HepG2 (cell line): ENCODE data around the gene ZFAND3.

Experiments
- FOXJ3 ChIP-seq: sonication (generic); formaldehyde crosslinking; IDR thresholded peaks from 2 replicates; pipeline ENCODE4 v1.4.0; 2020; ENCODE audit warnings: missing genetic modification reagents, mild to moderate bottlenecking, borderline replicate concordance
- MXD1 ChIP-seq: sonication (generic); formaldehyde crosslinking; IDR thresholded peaks from 2 replicates; pipeline ENCODE4 v1.4.0; 2020; ENCODE audit warnings: mild to moderate bottlenecking, missing genetic modification reagents
- MYC ChIP-seq: sonication (generic); formaldehyde crosslinking; IDR thresholded peaks from 2 replicates; pipeline ENCODE4 v1.9.0; 2021; ENCODE audit warnings: missing genetic modification reagents, borderline replicate concordance
- POLR2A ChIP-seq, 2 experiments: IDR thresholded peaks; 2 replicates each; pipeline ENCODE4 v1.6.1; 2011; ENCODE audit warnings: low read depth in 2 of 2, low read length in 2 of 2, mild to moderate bottlenecking in 1 of 2, moderate library complexity in 1 of 2; ENCODE audit not compliant: insufficient read depth in 1 of 2
- ZNF24 ChIP-seq: fragments of 450-650 bp; IDR thresholded peaks from 2 replicates; pipeline ENCODE4 v1.6.1; 2017; ENCODE audit warnings: antibody characterized with exemption, mild to moderate bottlenecking

DNA sequence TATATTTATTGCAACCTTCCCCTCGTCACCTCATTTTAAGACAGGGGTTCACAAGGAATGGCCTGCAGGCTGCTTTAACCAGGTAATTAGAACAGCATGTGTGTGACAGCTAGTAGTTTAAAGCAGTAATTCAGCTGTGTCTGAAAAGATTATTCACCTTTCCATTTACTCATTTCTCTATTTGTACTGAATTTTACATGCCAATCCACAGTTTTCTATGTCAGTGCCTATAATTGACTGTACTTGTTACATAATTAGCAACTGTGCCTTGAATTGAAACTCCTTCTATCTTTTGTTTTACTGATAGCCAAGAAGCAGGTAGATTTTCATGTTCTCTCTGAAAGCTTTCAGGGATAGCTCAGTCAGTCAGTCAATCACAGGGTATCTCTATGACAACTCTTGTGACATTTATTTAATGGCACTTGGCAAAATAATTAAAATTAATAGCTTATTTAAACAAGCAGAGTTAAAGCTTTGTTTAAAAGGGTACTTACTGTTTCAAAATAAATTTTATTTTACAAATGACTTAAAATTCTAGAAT, 214.0 kb downstream of the ZFAND3 start:
- TF ChIP-seq MXD1 (CRISPR knock-in tag) (no peak), MYC (no peak), FOXJ3 (no peak), ZNF24 (no peak), POLR2A (IDR thresholded peaks at IDR 0.05; ENCODE audit: insufficient read depth in 1 of 2, low read depth in 2 of 2, low read length in 2 of 2) (no peak)
